MG63 (cell line): ENCODE data around the gene CDK15. TPM values are rescaled to one million over a fixed set of nuclear protein-coding genes. Genes with fewer than 3 reads are reported as not detected.
"Not testable (repeated sequence)": the region's sequence is repeated elsewhere in the genome, so short reads cannot be mapped to it uniquely, and the experiment has no call there.

Experiments
- DNase-seq: peaks from one replicate; pipeline ENCODE4 v3.0.0-alpha.2; 2020
- H3K27me3 ChIP-seq: fragments of 250-450 bp; sonication (Bioruptor Pico); 2 replicates; pipeline ENCODE4 v1.5.1; 2020; ENCODE audit warnings: mild to moderate bottlenecking, moderate library complexity
- H3K36me3 ChIP-seq: fragments of 250-450 bp; sonication (Bioruptor Pico); 2 replicates; pipeline ENCODE4 v1.5.1; 2020; ENCODE audit warnings: mild to moderate bottlenecking, moderate library complexity
- H3K4me3 ChIP-seq: fragments of 250-450 bp; sonication (Bioruptor Pico); 2 replicates; pipeline ENCODE4 v1.5.1; 2020; ENCODE audit warnings: mild to moderate bottlenecking, moderate library complexity
- H3K9me3 ChIP-seq: fragments of 250-450 bp; sonication (Bioruptor Pico); 2 replicates; pipeline ENCODE4 v1.5.1; 2020; ENCODE audit warnings: mild to moderate bottlenecking, moderate library complexity
- total RNA-seq: library from RNA; depleted of rRNA; stranded (reverse); fragments of >200 nt; shearing (Covaris generic); gene quantifications from 2 replicates; pipeline ENCODE4 v1.2.3, GENCODE V29; 2014; ENCODE audit warnings: low replicate concordance

Gene CDK15
- total RNA-seq, 1 experiment from 2014 or later = 6.5 TPM

DNA sequence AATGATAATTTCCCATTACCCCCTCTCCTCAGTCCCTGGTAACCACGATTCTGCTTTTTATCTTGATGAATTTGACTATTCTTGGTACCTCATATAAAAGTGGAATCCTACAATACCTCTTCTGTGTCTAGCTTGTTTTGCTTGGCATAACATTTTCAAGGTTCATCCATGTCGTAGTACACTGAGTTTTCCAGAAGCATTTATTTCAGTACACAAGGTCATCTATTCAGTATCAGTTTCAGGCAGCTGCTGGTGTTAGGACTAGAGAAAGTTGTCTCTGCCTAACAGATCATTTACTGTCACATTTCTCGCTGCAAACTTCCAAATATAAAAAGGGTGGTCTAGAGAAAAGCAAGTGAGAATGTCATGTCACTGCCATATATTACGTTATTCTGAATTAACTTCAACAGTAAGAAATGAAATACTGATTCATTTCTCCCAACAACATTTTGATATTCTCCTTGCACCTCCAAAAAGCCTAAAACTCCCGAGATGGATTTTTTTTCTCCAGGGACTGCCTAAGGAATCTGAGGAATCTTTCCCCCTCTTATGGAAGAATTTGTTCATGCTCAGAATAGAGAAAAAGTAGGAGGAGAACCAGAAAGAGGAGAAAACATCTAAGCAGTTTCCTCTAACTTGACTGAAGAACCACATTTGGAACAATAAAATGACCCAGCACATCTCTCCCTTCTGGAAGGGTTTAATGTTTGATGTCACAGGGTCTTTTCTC is 36.0 kb downstream of the CDK15 start:
- H3K9me3 ChIP-seq = peaks cover 12% of the 10 kb centered on the region
- H3K4me3 ChIP-seq = no peak overlapping the region
- no peaks in the 10 kb centered on the region for H3K36me3 ChIP-seq
- DNase-seq = no peak
- no peaks in the 10 kb centered on the region for H3K27me3 ChIP-seq

DNA sequence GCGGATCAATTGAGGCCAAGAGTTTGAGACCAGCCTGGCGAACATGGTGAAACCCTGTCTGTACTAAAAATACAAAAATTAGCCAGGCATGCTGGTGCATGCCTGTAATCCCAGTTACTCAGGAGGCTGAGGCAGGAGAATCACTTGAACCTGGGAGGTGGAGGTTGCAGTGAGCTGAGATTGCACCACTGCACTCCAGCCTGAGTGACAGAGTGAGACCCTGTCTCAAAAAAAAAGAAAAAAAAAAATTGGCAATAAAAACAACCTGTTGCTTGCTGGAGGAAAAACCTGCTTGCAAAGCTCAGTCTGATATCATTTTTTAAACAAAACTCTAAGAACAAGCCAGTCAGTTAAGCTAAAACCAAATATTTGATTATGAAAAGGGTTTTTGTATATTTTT is 38.6 kb downstream of the CDK15 start:
- H3K4me3 ChIP-seq, DNase-seq, H3K27me3 ChIP-seq, H3K36me3 ChIP-seq: not testable (repeated sequence)
- H3K9me3 ChIP-seq = peaks cover 12% of the 10 kb centered on the region

DNA sequence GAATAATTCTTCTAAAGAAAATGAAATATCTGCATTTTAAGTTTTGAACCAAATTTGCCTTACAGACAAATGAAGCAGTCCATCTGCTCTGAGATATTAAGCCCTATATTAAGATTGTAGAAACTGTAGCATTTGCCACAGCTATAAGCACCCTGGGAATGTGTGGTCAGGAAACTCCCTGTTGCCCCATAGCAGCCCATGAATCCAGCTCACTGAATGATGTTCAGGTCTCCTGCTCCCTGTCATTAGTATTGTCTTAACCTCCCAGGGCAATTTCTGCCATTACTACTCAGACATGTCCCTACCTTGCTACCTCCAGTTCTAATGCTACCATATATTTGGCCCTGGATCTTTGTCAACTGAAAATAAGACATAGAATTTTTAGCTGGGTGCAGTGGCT is 41.1 kb downstream of the CDK15 start:
- no peak for DNase-seq
- H3K9me3 ChIP-seq = no peaks in the 10 kb centered on the region
- H3K36me3 ChIP-seq = no peaks in the 10 kb centered on the region
- H3K4me3 ChIP-seq = no peak overlapping the region
- H3K27me3 ChIP-seq = no peaks in the 10 kb centered on the region

DNA sequence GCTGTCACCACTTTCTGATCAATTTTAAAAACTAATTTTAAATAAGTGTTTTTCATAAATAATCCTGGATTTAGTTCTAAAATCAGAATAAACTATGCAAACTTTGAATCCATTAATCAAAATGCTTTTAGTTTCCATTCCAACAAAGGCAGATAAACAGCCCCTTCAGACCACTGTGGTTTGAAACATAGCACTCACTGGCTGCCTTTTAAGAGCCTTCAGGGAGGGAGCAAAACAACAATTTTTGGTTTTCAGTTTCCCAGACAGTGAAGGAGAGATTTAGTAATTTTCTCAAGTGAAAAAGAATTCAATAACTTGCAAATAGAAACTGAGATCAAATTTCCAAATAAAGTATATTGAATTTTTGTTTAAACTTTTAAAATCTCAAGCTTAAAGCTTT is 46.1 kb downstream of the CDK15 start:
- no peak for DNase-seq
- Histone ChIP-seq H3K36me3 (no peaks in the 10 kb centered on the region), H3K4me3 (no peak overlapping the region), H3K27me3 (no peaks in the 10 kb centered on the region), H3K9me3 (no peaks in the 10 kb centered on the region)

DNA sequence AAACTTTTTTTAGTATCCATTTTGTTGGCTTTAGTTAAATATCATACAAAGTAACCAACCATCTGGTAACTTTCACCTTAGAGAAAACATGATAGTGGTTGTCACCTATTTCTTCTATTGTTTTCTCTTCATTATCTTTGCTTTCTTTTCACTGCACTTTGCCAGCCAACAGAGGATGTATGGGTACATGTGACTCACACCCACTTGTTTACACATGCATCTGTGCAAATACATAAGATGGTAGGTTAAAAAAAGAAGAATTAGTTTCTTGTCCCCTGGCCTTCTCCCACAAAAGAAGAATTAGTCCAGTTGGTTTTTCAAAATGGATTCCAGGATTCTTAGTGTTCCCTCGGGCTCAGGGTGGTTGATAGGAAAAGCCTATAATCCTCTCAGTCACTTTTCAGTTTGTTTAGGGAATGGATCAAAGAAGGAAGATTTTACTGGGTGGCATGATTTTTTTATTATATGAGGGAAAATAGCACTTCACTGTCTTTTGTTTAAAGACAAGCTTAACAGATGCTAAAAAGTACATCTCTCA is 46.6 kb downstream of the CDK15 start:
- DNase-seq = peak; percentile 24
- H3K4me3 ChIP-seq = no peak overlapping the region
- no peaks in the 10 kb centered on the region for H3K36me3 ChIP-seq
- H3K27me3 ChIP-seq = no peaks in the 10 kb centered on the region
- H3K9me3 ChIP-seq = no peaks in the 10 kb centered on the region

DNA sequence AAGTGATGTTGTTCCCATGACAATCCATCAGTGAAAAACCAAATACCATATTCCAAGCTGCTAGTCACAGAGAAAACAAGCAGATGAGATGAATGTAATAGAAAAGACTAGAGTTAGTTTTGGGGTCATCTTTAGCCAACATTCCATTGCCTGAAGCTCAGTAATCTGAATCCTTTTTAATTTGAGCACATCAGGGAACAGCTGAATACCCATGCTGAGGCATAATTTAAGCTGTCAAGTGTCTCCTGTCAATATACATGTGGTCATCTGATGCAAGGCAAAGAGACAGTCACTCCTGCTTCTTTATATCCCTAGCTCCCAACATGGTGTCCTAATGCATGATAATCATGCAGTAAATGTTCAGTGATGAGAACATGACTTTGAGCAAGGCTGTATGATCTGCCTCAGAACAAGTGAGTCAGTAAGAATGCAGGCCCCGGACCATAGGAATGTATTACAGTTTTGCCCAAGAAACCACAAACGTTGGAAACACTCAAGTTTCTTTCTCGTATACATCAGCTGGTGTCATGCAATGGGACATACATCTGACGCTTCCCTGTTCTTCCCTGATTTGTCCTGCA is 48.0 kb downstream of the CDK15 start:
- no peaks in the 10 kb centered on the region for H3K9me3 ChIP-seq
- H3K4me3 ChIP-seq = no peak overlapping the region
- no peaks in the 10 kb centered on the region for H3K27me3 ChIP-seq
- H3K36me3 ChIP-seq = no peaks in the 10 kb centered on the region
- DNase-seq = peak; percentile 78

DNA sequence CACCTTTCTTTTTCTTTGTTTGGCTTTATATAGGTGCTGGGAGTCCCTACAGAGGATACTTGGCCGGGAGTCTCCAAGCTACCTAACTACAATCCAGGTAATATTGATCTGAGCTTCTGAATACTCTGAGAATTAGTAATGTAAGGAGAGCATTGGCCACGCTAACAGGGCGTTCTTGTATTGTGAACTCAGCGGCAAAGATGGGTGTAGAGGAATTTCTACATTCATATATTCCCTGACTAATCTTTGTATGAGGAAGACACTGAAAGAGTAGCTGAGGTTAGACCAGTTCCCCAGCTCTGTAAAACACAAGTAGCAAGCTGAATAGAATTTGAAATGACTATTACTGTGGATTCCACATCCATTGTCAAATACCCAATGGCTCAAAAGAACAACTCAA is 48.5 kb downstream of the CDK15 start:
- DNase-seq = no peak
- Histone ChIP-seq H3K27me3 (no peaks in the 10 kb centered on the region), H3K36me3 (no peaks in the 10 kb centered on the region), H3K9me3 (no peaks in the 10 kb centered on the region), H3K4me3 (no peak overlapping the region)

DNA sequence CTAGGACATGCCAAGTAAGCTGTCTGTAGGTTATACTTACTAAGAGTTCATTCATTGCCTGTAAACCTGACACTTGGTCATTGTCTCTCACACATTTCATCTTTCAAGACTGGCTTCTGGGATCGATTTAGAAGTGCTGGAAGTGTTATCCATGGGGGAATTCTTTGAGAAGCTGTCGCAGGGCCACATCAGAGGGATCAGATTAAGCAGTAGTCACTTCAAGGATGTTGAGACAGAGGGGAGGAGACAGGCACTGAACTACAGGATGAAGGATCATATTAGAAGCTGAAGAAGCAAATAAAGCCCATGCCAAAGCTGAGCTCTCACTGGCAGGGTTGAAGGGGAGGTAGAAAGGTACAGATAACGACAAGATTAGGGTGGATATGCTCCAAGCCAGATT is 49.0 kb downstream of the CDK15 start:
- H3K4me3 ChIP-seq = no peak overlapping the region
- no peaks in the 10 kb centered on the region for H3K27me3 ChIP-seq
- no peaks in the 10 kb centered on the region for H3K9me3 ChIP-seq
- H3K36me3 ChIP-seq = no peaks in the 10 kb centered on the region
- DNase-seq = no peak

DNA sequence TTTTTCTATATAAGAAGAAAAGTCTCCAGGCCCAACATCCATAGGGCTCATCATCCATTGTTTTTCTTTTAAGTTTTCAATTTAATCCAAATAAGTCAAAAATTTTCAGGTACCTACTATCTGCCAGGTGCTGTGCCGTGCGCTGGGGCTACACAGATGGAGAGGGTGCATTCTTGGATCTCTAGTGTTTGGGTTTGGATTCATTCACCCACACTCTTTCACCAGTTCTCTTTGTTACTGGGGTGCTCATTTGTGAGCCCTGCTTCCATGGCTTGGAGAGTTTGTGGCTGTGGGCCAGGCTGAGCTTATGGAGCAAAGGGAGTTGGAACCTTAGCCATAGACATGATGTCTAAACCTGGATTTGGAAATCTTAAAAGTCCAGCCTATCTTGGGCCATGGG is 51.0 kb downstream of the CDK15 start:
- Histone ChIP-seq H3K27me3 (no peaks in the 10 kb centered on the region), H3K9me3 (no peaks in the 10 kb centered on the region)
- DNase-seq = no peak

DNA sequence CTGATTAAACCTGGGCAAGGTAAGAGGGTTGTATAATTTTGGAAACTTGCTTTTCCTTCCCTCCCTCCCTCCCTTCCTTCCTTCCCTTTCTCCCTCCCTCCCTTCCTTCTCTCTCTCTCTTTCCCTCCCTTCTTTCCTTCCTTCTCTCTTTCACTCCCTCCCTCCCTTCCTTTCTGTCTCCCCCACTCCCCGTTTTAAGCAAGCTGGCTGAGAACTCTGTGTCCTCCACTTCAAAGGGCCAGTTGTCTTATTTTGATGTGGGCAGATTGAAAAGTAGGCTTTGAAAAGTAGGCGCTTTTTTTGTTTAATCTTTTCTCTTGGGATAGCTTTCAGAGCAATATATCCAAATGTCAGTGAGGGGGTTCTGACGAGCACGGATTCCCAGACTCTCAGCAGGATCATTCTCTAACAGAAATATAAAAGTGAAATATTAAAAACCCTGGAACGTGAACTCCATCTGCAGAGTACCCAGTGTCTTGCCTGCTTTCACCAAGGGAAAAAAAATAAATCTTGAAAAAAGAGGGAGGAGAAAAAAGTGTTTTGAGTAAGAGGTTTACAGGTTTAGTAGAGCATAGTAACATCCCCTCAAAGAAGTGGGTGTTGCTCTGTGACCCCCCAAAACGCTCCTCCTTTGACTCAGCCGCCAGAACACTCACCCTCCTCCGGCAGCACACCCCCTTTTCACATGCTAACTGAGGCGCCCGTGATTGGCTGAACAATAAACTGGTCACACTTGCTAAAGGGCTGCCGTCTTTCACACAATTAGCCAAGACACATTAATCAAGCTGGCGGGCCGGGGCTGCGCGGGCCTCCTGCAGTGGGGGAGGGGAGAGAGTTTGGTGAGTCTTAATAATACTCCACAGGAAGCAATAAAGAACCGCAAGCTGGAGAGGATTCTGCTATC is 52.2 kb downstream of the CDK15 start:
- H3K9me3 ChIP-seq = no peaks in the 10 kb centered on the region
- DNase-seq = no peak
- no peaks in the 10 kb centered on the region for H3K27me3 ChIP-seq
- H3K4me3 ChIP-seq = no peak overlapping the region
- H3K36me3 ChIP-seq = no peaks in the 10 kb centered on the region

More for the DNA sequence above, 51.0 kb downstream of the CDK15 start:
- H3K4me3 ChIP-seq = no peak overlapping the region
- H3K36me3 ChIP-seq = no peaks in the 10 kb centered on the region

DNA sequence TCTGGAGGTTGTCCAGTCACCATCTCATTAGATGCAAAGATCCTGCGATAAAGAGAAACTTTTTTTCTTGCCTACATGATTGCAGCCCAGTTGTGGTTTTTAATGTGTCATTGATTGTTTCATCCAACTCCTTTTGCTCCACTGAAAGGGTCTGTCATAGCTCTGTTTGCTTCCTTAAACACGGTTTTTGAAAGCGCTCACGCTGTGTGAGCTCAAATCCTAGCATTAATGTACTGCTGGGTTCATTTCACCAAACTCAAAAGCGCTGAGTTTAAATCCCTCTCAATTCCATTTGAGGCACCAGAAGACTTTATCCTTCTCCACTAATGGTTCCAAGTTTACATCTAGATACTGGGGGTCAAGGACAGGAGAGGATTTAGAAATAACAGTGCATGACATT is 53.6 kb downstream of the CDK15 start:
- H3K36me3 ChIP-seq = no peaks in the 10 kb centered on the region
- no peaks in the 10 kb centered on the region for H3K9me3 ChIP-seq
- no peak overlapping the region for H3K4me3 ChIP-seq
- H3K27me3 ChIP-seq = no peaks in the 10 kb centered on the region
- DNase-seq = no peak

DNA sequence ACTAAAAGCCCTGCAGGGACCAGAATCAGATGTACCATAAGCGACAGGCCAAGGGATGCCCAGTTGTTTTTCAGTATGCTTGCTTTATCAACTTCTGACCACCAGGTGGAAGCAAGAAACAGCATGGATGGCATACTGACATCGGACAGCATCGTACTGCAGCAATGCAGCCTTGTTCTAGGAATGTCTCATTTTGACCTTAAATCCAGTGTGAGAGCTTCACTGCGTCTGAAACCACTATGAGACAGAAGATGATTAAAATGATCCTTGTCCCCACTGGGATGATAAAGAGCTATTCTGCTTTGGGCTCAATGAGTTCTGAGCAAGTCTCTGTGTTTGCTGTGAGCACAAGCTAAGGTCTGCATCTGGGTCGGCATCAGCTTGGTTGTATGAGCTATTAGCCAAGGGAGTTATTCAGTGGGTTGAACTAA is 54.3 kb downstream of the CDK15 start:
- peak; percentile 43 for DNase-seq
- Histone ChIP-seq H3K4me3 (no peak overlapping the region), H3K27me3 (no peaks in the 10 kb centered on the region), H3K9me3 (no peaks in the 10 kb centered on the region), H3K36me3 (no peaks in the 10 kb centered on the region)

DNA sequence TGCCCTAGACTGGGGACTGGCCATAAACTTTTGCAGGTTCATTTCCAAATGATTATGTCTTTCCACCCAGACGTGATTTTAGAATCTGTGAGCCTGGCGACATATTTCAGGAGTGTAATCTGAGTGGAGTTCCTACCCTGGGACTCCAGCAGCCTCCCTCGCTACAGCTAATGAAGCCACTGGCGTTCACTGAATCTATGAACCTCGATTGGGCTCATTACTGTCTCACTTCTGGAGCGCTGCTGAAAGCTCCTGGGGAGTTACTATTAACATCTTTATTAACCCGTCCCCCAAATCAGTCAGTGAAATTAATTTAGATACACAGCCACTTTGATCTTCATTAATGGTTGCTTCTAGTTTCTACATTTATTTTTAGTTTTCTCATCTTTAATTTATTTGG is 56.5 kb downstream of the CDK15 start:
- Histone ChIP-seq H3K27me3 (no peaks in the 10 kb centered on the region), H3K4me3 (no peak overlapping the region), H3K36me3 (no peaks in the 10 kb centered on the region), H3K9me3 (no peaks in the 10 kb centered on the region)
- no peak for DNase-seq

DNA sequence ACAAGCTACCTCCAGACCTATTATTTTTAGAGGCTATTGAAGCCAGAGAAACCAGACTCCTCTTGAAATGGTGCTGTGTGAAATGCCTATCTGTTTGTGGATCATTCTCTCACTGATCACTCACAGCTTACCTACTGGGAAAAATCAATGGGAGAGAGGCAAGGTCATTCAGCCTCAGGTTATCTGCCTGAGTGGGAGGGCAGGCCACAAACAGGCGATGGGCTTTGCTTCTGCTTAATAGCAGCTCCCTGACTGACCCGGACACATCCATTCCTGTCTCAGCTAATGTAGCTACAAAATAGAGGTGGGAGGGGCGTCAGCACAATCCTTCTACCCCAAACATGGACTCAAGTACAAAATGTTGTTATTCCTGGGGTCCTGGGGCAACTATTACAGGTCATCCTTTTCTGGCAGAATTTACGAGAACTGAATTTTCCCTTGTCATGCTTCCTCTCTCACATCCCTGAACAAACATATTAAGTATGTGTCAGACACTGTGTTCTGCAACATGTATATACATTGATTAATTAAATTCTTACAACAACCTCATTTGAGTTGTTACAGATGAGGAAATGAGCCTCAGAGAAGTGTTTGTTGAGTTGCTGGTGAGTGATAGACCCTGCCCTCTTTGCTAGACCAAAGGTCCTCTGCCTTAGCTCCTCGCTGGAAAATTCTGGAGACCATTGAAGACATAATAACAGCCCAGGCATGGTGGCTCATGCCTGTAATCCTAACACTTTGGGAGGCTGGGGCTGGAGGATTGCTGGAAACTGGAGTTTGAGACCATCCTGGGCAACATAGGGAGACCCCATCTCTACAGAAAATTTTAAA is 60.5 kb downstream of the CDK15 start:
- no peak for DNase-seq
- Histone ChIP-seq H3K4me3 (no peak overlapping the region), H3K36me3 (no peaks in the 10 kb centered on the region), H3K27me3 (no peaks in the 10 kb centered on the region), H3K9me3 (no peaks in the 10 kb centered on the region)

DNA sequence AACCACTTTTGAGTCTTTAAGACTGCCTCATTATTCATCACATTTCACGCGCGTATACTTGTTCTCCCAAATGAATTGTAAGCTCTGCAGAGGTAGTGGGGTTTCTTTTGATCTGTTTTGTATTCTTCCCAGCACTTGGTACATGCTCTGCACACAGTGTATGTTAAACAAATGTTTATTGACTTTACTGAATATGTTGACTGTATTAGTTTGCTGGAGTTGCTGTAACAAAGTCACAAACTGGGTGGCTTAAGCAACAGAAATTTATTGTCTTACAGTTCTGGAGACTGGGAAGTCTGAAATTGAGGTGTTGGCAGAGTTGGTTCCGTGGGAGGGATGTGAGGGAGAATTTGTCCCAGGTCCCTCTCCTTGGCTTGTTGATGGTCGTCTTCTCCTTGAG is 65.1 kb downstream of the CDK15 start:
- no peaks in the 10 kb centered on the region for H3K9me3 ChIP-seq
- H3K36me3 ChIP-seq = no peaks in the 10 kb centered on the region
- no peak overlapping the region for H3K4me3 ChIP-seq
- no peak for DNase-seq
- no peaks in the 10 kb centered on the region; the same call in 1 of the 2 replicates for H3K27me3 ChIP-seq

DNA sequence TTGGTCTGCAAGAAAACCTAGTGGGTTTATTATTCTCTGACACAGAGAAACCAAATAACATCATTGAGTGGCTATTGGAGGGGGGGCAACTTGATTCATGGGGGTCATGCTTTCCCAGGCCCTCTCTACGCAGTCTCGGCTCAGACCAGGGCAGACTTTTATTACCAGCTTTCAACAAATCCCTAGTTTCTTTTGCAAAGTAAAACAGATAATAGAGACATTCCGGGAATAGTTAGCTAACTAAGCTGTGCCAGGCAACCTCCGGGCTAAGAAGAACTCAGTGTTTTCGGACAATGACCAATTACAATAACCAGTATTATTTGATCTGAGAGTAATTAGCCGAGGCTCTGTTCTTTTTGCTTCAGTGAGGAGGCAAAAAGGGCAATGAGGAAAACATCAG is 66.3 kb downstream of the CDK15 start:
- no peaks in the 10 kb centered on the region for H3K9me3 ChIP-seq

More for the DNA sequence above, 66.3 kb downstream of the CDK15 start:
- no peak for DNase-seq
- H3K4me3 ChIP-seq = no peak overlapping the region
- H3K36me3 ChIP-seq = no peaks in the 10 kb centered on the region
- H3K27me3 ChIP-seq = no peaks in the 10 kb centered on the region; the same call in 1 of the 2 replicates
